SH-SY5Y (cell line): ENCODE results near the gene DIS3L.

Experiments
- GATA2 ChIP-seq: IDR thresholded peaks from 2 replicates; pipeline ENCODE4 v1.6.1; 2011; ENCODE audit warnings: mild to moderate bottlenecking, low read depth, low read length
- GATA3 ChIP-seq: IDR thresholded peaks from 2 replicates; pipeline ENCODE4 v1.6.1; 2011; ENCODE audit warnings: low read depth, mild to moderate bottlenecking, low read length, moderate library complexity

DNA sequence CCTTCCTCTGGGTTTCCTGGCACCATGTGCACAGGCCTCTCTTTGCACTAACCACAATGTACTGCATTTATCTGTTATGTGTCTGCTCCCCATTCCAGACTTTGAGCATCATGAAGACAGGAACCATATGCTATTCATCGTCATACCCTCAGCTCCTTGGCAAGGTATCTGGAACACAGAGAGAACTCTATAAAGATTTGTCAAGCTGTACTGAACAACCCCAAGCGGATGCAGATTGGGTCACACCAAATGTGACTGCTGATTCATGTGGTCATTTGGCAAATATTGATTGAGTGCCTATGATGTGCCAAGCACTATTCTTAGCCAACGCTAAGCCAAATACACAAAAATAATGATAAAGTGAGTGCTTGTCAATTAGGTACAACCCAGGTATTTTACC, 32.3 kb upstream of the DIS3L start:
- TF ChIP-seq GATA2 (no peak), GATA3 (no peak)
